ENCODE results near the gene PDCD11.
A peak's percentile ranks its signal among the peaks of the same experiment; 100 is the strongest.

The PDCD11 gene

DNA sequence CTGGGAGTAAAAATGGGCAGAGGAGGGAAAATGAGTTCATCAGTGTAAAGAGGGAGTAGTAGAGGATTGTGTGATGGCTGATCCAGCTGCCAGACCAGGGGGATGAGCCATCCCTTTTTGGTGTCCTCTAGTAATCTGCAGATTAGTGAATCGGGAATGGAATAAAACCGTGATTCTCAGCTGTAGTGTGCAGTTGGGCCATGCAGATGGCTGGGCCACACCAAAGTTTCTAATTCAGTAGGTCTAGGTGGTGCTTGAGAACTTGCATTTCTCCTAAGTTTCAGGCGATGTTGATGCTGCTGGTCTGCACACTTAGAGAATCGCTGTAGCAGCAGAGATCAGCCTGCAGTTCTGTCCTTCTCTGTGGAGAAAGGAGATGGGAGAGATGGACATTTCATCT is 22.7 kb downstream of the PDCD11 start:
- no peak for DNase-seq

DNA sequence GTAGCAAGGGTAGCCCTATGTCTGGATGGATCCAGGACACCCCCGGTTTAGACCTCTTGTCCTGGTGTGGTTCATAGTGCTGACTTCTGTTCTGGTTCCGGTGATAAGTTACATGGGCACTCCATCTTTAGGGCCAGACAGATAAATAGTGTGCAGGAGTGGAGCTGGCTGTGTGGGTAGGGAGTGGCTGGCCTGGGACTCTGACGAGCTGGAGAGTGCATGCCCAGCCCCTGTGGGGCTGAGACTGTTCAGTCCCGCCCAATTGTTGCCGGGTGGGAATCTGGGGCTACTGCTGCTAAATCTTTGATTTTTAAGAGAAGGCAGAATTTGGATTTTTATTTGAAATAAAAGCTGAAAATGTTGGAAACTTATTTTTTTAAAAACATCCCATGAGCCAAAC is 27.3 kb downstream of the PDCD11 start:
- DNase-seq, result no peak

DNA sequence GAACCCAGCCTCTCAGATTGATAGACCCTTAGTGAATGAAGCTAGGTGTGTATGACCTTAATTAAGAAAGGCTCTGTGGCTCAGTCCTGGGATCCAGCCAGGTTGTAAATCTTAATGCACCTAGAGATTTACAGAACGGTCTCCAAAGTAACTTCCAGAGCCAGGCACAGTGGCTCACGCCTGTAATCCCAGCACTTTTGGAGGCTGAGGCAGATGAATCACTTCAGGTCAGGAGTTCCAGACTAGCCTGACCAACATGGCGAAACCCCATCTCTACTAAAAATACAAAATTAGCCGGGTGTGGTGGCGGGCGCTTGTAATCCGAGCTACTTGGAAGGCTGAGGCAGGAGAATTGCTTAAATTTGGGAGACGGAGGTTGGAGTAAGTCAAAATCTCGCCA is 31.4 kb downstream of the PDCD11 start:
- DNase-seq, result no peak

DNA sequence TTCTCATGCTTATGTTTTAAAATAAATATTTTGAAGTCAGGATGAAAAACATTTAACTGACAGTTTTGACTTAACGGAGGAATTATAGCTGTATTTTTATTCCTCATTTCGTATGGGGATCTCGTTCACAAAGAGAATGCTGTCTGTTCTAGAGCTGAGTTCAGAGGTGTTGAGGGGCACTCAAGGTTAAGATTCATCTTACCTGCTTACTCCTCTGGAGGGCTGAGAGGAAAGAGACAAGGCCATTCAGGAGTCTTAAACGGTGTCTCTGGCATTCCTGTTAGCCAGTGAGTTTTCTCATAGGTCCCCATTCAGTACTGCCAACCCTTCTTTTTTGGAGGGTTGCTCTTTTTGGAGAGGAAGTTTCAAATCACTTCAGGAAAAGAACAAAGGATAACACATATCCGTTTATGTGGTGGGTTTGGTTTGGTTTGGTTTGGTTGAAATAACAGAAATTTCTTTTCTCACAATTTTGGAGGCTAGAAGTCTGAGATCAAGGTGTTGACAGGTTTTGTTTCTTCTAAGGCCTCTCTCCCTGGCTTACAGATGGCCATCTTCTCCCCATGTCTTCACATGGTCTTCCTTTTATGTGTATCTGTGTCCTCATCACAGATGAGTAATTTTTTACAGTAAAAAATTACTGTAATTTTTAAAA is 32.7 kb downstream of the PDCD11 start:
- DNase-seq, result no peak

DNA sequence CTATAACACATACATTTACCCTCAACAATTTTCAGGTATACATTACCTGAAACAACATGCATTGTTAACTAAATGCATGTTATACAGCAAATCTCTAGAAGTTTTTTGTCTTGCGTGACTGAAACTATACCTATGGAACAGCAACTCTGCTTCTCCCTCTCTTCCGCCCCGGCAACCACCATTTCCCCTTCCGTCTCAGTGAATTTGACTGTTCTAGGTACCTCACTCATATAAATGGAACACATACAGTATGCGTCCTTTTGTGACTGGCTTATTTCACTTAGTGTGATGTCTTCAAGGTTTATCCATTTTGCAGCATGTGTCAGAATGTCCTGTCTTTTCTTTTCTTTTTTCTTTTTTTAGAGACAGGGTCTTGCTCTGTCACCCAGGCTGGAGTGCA is 33.2 kb downstream of the PDCD11 start:
- no peak for DNase-seq

DNA sequence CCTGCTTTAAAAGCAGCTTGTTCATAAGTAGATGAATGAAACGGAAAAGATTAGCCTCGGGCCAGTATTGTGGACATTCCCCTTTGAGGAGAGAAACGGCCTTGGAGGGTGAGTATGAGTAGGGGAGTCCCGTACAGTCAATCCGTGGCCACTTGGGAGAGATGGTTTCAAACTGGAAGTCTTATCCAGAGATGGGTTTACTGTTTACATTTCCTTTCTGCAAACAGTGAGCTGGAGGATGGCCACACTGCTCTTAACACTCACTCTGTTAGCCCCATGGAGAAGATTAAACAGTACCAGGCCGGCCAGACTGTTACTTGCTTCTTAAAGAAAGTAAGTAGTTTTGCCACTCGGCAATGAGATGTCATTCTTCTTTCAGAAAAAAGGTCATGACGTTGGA is 35.5 kb downstream of the PDCD11 start:
- DNase-seq, result no peak

DNA sequence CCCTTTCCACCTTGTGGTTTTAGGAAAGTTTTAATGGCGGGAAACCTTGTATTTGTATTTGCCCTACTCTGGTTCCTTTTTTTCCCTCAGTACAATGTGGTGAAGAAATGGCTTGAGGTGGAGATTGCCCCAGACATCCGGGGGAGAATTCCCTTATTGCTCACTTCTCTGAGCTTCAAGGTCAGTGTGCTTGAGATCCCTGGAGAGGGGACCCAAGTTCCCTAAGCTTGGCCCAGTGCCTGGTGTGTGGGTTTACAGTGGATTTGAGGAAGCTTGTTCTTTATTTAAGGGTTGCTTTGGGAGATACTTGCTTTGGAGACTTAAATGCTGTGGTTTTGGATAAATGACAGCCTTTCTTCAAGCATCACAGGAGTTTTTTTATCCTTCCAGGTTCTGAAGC is 37.4 kb downstream of the PDCD11 start:
- DNase-seq, result no peak

DNA sequence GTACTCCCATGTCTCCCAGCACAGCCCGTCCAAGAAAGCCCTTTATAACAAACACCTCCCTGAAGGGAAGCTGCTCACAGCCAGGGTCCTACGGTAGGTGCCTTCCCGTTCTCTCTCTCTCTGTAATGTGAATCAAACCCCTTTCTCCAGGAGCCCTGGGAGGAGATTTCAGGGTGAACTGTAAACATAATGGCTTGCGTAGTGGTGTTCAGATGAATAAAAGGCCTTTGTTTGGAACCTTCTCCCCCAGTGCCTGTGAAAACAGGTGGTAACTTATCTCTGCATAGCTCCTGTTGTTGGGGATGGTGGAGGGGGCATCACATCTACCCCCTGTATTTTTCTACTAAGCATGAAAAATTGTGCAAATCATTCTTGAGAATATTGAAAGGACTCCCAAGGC is 43.4 kb downstream of the PDCD11 start:
- DNase-seq, result no peak

DNA sequence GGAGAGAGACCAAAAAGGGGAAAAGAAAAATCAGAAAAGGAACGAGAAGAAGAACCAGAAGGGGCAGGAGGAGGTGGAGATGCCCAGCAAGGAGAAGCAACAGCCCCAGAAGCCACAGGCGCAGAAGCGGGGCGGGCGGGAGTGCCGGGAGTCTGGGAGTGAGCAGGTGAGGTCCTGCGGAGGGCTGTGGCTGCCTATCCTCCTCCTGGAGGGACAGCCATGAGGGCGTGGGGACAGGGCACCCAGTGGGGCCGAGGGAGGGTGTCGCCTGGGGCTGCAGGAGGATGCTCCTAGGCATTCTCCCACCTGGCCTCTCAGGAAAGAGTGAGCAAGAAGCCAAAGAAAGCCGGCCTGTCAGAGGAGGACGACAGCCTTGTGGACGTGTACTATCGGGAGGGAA is 44.0 kb downstream of the PDCD11 start:
- no peak for DNase-seq

DNA sequence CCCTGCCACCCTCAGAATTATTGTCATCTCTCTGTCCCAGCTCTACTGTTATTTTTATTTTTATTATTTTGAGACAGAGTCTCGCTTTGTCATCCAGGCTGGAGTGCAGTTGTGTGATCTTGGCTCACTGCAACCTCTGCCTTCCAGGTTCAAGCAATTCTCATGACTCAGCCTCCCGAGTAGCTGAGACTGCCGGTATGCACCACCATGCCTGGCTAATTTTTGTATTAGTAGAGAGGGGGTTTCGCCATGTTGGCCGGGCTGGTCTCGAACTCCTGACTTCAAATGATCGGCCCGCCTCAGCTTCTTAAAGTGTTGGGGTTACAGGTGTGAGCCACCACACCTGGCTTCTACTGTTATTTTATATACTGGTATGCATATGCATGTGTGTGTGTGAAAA is 44.8 kb downstream of the PDCD11 start:
- DNase-seq, result no peak

DNA sequence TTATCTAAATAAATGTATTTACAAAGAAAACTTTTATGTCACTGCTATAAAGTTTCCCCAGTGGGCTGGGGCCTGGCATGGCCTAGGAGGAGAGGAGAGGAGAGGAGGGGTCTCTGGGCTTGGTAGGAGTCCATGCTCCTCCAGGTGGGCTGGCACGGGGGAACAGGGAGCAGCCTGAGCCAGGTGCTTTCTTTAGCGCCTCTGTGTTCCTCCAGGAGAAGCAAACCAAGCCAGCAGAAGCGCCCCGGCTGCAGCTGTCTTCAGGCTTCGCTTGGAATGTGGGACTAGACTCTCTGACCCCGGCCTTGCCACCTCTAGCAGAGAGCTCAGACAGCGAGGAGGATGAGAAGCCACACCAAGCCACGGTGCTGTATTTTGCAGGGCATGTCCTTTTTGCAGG is 45.2 kb downstream of the PDCD11 start:
- DNase-seq, result no peak

DNA sequence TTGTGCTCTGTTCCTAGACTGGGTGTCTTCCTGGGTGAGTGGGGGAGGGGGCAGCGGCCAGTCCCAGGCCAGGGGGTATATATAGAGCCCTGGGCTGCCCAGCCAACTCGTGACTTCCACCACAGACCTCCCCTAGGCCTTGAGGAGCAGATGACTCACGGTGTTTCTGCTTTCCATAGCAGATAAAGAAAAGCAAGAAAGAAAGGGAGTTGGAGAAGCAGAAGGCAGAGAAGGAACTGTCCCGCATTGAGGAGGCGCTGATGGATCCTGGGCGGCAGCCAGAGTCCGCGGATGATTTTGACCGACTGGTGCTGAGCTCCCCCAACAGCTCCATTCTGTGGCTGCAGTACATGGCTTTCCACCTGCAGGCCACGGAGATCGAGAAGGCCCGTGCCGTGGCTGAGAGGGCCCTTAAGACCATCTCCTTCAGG is 45.6 kb downstream of the PDCD11 start:
- no peak for DNase-seq

DNA sequence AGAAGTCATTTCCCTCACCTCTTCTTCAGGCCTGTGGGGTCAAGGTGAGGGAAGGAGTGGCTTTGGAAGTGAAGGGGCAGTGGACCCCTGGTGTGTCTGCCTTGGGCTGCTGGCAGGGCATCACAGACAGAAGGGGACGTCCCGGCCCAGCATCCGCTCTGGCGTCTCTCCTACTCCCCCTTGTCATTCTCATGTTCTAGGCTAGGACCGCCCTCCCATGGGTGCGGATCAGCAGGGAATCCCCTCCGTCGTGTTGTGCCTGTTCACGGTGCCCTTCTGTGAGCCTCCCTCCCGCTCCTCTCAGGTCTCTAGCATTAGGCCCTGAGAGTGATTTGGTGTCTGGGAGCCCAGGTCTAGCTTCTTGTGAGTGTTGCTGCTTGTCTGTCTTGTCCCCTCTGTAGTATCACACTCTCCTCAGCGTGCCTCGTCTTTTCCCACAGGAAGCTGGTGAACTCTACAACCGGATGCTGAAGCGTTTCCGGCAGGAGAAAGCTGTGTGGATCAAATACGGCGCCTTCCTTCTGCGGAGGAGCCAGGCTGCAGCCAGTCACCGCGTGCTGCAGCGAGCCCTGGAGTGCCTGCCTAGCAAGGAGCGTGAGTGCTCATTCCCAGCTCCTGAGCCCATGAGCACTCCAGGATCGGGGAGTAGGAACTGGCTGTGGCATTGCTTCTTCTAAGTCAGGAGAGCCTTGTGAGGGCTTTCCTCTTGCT is 47.2 kb downstream of the PDCD11 start:
- DNase-seq, result no peak

DNA sequence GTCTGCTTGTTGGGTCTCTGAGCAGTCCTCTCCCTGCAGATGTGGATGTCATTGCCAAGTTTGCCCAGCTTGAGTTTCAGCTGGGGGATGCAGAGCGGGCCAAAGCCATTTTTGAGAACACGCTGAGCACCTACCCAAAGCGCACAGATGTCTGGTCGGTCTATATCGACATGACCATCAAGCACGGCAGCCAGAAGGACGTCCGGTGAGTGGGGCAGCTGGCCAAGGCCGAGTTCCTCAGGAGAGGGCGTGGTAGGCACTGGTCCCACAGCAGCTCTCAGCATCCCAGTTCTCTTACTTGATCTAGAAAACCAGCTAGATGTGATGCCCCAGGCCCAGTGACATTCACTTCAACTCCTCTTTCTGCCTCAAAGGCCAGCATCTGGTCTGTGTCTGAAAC is 48.1 kb downstream of the PDCD11 start:
- no peak for DNase-seq

DNA sequence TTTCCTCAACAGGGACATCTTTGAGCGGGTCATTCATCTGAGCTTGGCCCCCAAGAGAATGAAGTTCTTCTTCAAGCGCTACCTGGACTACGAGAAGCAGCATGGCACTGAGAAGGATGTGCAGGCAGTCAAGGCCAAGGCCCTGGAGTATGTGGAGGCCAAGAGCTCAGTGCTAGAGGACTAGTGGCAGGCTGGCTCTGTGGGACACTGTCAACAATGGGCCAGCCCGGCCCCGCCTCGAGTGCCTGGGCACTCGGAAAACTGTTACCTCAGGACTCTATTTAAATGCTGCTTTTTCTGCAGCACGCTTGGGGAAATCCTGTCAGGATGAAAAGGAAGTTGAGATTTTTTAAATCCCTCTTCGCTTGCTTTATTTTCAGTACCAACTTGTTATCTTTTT is 48.9 kb downstream of the PDCD11 start:
- no peak for DNase-seq

DNA sequence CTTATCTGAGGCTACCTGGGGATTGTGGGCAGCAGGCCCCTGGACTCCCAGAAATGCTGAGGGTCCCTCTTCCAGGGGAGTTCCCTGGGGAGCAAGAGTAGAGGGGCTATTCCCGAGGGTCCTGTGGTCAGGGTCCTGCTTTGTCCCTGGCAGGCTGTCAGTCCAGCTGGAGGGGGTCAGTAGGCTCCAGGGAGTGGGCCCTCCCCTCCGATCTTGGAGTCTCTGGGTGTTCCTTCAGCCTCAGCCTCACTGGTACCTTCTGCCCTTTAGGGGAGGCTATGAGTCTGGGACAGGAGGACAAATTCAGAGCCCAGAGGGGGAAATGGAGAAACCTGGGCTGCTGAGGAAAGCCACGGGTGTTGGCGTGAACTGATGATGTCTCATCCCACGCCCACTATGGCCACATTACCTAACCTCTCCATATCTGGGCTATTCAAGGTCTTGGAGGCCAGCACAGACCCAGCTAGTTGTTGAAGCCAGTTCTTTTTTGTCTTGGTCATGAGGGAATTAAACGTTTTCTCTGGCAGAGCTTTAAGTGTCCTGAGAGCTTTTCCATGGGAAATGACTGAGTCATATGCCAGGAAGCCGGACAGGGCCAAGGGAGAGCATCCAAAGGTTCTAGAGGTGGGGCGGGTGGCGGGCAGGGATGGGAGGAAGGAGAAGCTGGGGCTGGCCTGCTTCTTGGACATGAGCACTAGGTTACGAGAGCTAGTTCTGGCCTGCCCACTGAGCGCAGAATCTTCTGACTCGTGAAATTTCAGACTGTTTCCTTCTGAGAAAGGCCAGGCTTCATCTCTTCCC is 49.5 kb downstream of the PDCD11 start:
- no peak for DNase-seq

DNA sequence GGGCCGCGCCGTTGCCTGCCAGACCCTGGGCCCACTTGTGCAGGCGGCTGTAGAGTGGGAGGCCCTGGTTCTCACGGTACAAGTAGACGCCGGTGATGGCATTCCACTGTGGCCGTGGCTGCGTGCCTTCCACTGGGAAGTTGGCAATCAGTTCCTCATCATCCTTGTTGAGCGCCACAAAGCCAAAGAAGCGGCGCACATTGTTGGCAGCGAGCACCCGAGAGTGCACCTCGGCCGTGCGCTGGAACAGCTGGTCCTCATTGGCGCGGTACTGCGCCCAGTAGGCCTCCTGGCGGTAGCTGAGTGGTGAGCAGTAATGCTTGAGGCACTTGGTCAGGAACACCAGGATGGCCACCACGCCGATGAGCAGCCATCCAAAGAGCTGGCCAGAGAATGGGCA is 50.8 kb downstream of the PDCD11 start:
- DNase-seq, result no peak

DNA sequence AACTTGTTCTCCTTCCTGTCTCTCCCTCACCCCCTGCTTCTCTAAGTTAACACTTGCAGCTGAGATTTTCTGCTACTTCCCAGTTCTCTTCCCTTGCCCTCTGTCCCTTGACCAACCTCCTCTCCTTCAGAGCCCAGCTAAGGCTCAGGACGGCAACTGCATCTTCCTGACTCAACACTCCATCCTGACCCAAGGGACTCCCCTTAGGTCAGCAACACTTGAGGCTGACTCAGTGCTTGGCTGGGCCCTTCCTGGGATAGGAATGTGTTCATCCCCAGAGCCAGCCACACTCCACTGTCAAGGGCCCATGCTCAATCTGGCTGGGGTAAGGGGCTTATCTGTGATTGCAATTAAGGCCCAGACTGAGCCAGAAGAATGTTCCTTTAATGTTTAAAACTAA is 52.3 kb downstream of the PDCD11 start:
- DNase-seq, result no peak

DNA sequence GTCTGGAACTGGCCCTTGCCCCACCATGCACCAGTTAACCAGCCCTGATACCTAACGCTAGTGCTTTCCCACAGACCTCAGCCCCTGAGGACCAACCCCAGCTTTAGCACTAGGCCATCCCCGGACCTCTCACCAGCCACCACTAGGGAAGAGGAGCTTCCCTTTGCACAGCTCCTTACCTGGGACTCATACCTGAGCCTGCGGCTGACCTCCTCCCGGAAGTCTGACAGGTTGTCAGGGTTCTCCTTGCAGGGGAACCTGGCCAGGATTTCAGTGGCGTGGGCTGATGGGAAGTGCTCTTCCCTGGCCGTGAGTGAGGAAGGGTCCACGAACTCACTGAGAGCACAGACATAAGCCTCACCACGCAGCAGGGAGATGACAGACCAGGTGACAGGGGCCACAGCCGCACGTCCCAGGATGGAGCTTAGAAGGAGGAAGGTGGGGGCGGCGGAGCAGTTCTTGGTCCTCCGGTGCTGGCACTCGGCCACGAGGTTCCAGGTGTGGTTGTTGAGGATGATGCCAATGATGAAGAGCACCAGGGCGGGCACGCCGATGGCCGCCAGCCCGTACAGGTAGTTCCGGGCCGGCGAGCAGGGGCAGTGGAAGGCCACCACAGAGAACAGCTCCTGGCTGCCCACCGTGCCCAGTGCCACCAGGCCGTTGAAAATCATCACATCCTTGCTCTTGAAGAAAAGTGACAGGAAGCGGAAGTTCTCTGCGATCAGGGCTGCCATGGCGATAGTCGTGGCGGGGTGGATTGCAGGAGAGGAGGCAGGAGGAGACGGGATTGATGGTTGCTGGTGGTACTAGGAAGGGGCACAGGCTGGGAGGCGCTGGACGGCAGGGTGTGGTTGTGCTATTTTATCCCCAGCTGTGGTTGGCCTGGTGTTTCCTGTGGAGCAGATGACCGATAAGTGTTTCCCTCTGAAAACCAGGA is 53.0 kb downstream of the PDCD11 start:
- no peak for DNase-seq

DNA sequence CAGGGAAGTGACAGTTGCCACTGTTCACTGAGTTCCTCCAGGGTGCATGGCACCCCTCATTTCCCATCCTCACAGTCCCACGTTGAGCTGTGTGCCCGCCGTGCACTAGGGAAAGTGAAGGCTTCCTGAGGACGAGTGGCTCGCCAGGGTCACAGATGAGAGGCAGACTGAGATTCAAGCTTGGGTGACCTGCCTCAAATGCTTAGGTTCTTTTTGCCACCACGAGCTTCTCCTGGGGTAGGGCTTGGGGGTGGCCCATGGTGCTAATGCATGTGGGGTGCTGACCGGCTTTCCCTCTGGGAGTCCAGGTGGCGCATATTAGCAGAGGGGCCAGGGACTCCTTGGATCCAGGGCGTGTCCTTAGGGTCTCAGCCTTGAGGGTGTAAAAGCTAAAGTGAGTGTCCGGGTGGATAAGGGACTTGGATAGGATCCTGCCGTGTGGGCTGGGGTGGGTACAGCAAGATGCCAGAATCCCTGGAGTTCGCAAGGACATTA is 53.8 kb downstream of the PDCD11 start:
- no peak for DNase-seq

DNA sequence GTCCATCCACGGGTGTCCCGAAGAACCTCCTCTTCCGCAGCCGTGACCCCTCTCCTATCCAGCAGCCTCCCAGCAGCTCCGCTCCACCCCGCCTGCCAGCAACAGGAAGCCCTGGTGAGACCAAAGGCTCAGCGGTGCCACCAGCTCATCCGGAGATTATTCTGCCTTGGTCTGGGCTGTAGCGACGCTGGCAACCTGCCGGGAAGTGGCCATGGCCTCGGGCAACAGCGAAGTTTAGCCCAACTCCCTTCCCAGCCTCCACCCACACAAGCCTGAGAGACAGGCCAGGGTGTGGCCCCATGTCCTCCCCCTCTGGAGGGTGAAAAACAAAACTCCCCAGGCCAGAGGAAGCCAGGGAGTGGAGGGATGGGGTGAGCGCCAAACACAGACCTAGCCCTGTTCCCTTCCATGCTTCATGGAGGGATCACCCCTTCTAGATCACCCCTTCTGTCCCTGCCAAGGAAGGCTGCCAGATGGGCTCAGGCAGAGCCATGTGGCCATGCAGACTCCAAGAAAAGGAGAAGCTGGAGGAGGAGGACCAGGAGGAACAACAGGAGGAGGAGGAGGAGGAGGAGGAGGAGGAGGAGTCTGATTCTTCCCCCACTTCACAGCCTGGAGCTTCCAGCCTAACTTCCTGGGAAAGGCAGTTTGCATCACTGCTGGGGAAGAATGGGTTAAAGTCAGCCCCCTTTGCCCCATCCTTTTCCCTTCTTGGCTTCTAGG is 54.8 kb downstream of the PDCD11 start:
- peak; percentile 22 to 32 for DNase-seq
